ENCODE measurements around the gene COX19.

Gene COX19

GRCh38 chr7:974820-975681, at the start of gene COX19:
COX19 (minus strand) TSS chr7:975549; CDS start chr7:975509, 40 bp downstream.
- peak; percentile 67 for DNase-seq (ENCODE audit: low read depth)

GRCh38 chr7:1024331-1024841, 49.0 kb upstream of the COX19 start:
- DNase-seq (ENCODE audit: low read depth) = no peak

- no peak for DNase-seq (ENCODE audit: low read depth)
These were observed 47.6 kb upstream of the COX19 start for GRCh38 chr7:1022801-1023465.

GRCh38 chr7:1022356-1022755, 47.0 kb upstream of the COX19 start:
- no peak for DNase-seq (ENCODE audit: low read depth)

GRCh38 chr7:1021931-1022330, 46.6 kb upstream of the COX19 start:
- no peak for DNase-seq (ENCODE audit: low read depth)

GRCh38 chr7:1021366-1021765, 46.0 kb upstream of the COX19 start:
- DNase-seq (ENCODE audit: low read depth) = no peak

- DNase-seq (ENCODE audit: low read depth) = no peak
These were observed 45.5 kb upstream of the COX19 start for GRCh38 chr7:1020849-1021251.

- no peak for DNase-seq (ENCODE audit: low read depth)
These were observed 44.7 kb upstream of the COX19 start for GRCh38 chr7:1019789-1020610.

GRCh38 chr7:1019255-1019785, 44.0 kb upstream of the COX19 start:
- DNase-seq (ENCODE audit: low read depth) = no peak

GRCh38 chr7:1018334-1018695, 43.0 kb upstream of the COX19 start:
- DNase-seq (ENCODE audit: low read depth) = no peak

- no peak for DNase-seq (ENCODE audit: low read depth)
These were observed 42.4 kb upstream of the COX19 start for GRCh38 chr7:1017586-1018333.

GRCh38 chr7:1016577-1017531, 41.5 kb upstream of the COX19 start:
- no peak for DNase-seq (ENCODE audit: low read depth)

- no peak for DNase-seq (ENCODE audit: low read depth)
These were observed 40.1 kb upstream of the COX19 start for GRCh38 chr7:1015196-1016121.

GRCh38 chr7:1014681-1015080, 39.3 kb upstream of the COX19 start:
- no peak for DNase-seq (ENCODE audit: low read depth)

- DNase-seq (ENCODE audit: low read depth) = no peak
These were observed 38.2 kb upstream of the COX19 start for GRCh38 chr7:1013581-1013980.

- no peak for DNase-seq (ENCODE audit: low read depth)
These were observed 37.4 kb upstream of the COX19 start for GRCh38 chr7:1012716-1013095.

- DNase-seq (ENCODE audit: low read depth) = no peak
These were observed 36.8 kb upstream of the COX19 start for GRCh38 chr7:1012004-1012715.

- no peak for DNase-seq (ENCODE audit: low read depth)
These were observed 36.1 kb upstream of the COX19 start for GRCh38 chr7:1011297-1012003.

All from CMK (cell line).